ENCODE measurements around the gene RNASE1. TPM values are rescaled to one million over a fixed set of nuclear protein-coding genes. Genes with fewer than 3 reads are reported as not detected.

RNASE1 gene
- total and polyA plus RNA-seq, 2 donors (not counting 1 experiment from before 2014, with no cell fraction given), result 0.25 to 0.81 TPM

DNA sequence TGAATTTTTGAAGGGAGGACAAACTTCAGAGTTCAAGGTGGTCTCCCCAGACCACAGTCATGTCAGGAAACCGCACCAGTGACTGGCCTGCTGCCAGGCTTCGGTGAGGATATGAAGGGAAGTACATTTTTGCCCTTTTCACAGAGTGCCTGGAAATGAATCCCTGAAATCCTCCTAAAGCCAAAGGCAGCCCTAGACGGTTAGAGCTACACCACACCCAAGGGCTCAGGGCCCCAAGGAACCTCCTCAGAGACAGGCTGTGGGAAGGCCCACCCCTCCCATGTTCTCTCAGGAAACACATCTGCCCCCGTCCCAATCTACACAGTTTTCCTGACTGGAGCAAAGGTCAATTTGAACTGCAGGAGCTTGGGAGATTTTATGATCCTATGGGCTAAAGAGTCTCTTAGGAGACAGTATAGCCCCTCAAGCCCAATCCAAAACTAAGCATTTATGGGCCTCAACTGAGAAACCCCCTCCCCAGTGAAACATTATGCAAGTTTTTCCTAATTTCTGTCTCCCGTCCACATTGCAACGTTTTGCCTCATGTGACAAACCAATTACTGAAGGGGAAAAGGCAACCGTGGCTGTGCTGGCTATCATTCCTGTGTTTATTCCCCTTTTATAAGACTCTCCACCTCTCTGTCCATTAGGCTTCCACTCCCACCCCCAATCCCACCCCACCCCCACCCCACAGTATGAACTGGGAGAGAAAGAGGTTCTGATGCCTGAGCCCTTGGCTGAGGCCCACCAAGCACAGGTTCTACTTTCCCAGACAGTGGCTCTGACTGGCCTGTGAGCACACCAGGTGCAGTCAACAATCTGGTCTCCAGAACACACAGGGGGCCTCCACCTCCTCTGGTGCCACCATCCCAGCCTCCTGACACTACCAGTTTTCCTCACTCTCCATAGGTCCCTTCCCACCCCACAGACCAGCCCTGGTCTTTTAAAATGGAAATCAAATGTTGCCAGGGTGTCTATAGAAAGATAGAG lies 9.6 kb upstream of the RNASE1 start:
- H3K27ac Mint-ChIP-seq, result no peak overlapping the region
- Histone ChIP-seq H3K9me3 (ENCODE audit: control extremely low read depth in 1 of 3, control insufficient read depth in 2 of 3, insufficient read depth in 1 of 3, low read length in 2 of 3) (no peaks in the 10 kb centered on the region), H3K27me3 (replicated peaks in 1 of 4; ENCODE audit: control extremely low read depth in 1 of 4, control insufficient read depth in 3 of 4, insufficient read depth in 4 of 4, low read length in 3 of 4) (no peaks in the 10 kb centered on the region), H3K27ac (ENCODE audit: low read length in 2 of 2) (no peak overlapping the region), H3K79me2 (ENCODE audit: control insufficient read depth, insufficient read depth, low read length) (no peaks in the 10 kb centered on the region), H3K4me3 (ENCODE audit: control extremely low read depth in 1 of 5, extremely low read depth in 1 of 5, insufficient read depth in 1 of 5, low read depth in 2 of 5, low read length in 4 of 5) (no peak overlapping the region), H3K4me1 (ENCODE audit: control insufficient read depth in 2 of 2, insufficient read depth in 2 of 2, low read length in 2 of 2) (peaks cover 18 to 19% of the 10 kb centered on the region in 2 donors), H4K20me1 (ENCODE audit: control insufficient read depth, insufficient read depth, low read length, poor library complexity, severe bottlenecking) (no peaks in the 10 kb centered on the region), H2AFZ (ENCODE audit: insufficient read depth, low read depth, low read length, poor library complexity, severe bottlenecking) (no peak overlapping the region), H3K9ac (ENCODE audit: low read length) (no peak overlapping the region), H3K4me2 (replicated peaks; ENCODE audit: low read depth, low read length, poor library complexity, severe bottlenecking) (no peak overlapping the region), H3K36me3 (replicated peaks in 1 of 2; ENCODE audit: control extremely low read depth in 1 of 2, control insufficient read depth in 1 of 2, extremely low read depth in 1 of 2, insufficient read depth in 2 of 2, low read length in 1 of 2) (no peaks in the 10 kb centered on the region)
- H3K9me3 Mint-ChIP-seq (ENCODE audit: insufficient read depth), result no peaks in the 10 kb centered on the region
- intact Hi-C loops (cut with micrococcal nuclease), result no loop called here
- 48% methylated on average over 3 of the region's 7 CpGs for WGBS (ENCODE audit: insufficient coverage)
- H3K4me3 Mint-ChIP-seq, result no peak overlapping the region
- ChIA-PET CTCF (interaction anchor here (0.7 kb wide), 1 partner anchor 44 kb away, joined by 3 read pairs; no protein-coding TSS in a partner anchor), POLR2A (no interaction called here)
- DNase-seq, result no peak
- H3K27me3 Mint-ChIP-seq, result peaks cover 4% of the 10 kb centered on the region
- no peak for ATAC-seq (ENCODE audit: low read depth)
- H3K4me1 Mint-ChIP-seq, result peaks cover 19% of the 10 kb centered on the region
- TF ChIP-seq EZH2 (IDR thresholded peaks at IDR 0.05; ENCODE audit: borderline replicate concordance, insufficient read depth, low read depth, low read length, poor library complexity, severe bottlenecking) (no peak), CTCF (IDR thresholded peaks at IDR 0.05) (no peak)

- H3K27ac ChIP-seq (ENCODE audit: low read length in 2 of 2), result no peak overlapping the region
- H3K9ac ChIP-seq (ENCODE audit: low read length), result no peak overlapping the region
- no peak for TF ChIP-seq EZH2 (IDR thresholded peaks at IDR 0.05; ENCODE audit: borderline replicate concordance, insufficient read depth, low read depth, low read length, poor library complexity, severe bottlenecking)
- no peak for TF ChIP-seq CTCF (IDR thresholded peaks at IDR 0.05)
- peaks cover 3 to 5% of the 10 kb centered on the region in 2 donors for H3K4me1 ChIP-seq (ENCODE audit: control insufficient read depth in 2 of 2, insufficient read depth in 2 of 2, low read length in 2 of 2)
- no peak overlapping the region for H3K4me3 ChIP-seq (ENCODE audit: control extremely low read depth in 1 of 5, extremely low read depth in 1 of 5, insufficient read depth in 1 of 5, low read depth in 2 of 5, low read length in 4 of 5)
- H2AFZ ChIP-seq (ENCODE audit: insufficient read depth, low read depth, low read length, poor library complexity, severe bottlenecking), result no peak overlapping the region
- H3K27me3 Mint-ChIP-seq, result peaks cover 9% of the 10 kb centered on the region
- no peaks in the 10 kb centered on the region for H3K27me3 ChIP-seq (replicated peaks in 1 of 4; ENCODE audit: control extremely low read depth in 1 of 4, control insufficient read depth in 3 of 4, insufficient read depth in 4 of 4, low read length in 3 of 4)
- H4K20me1 ChIP-seq (ENCODE audit: control insufficient read depth, insufficient read depth, low read length, poor library complexity, severe bottlenecking), result no peaks in the 10 kb centered on the region
- ATAC-seq (ENCODE audit: low read depth) (no peak), DNase-seq (no peak)
- no peak overlapping the region for H3K27ac Mint-ChIP-seq
- 100% methylated on average over 1 of the region's 5 CpGs for WGBS (ENCODE audit: insufficient coverage)
- no peaks in the 10 kb centered on the region for H3K36me3 ChIP-seq (replicated peaks in 1 of 2; ENCODE audit: control extremely low read depth in 1 of 2, control insufficient read depth in 1 of 2, extremely low read depth in 1 of 2, insufficient read depth in 2 of 2, low read length in 1 of 2)
- intact Hi-C loops (cut with micrococcal nuclease), result no loop called here
- ChIA-PET CTCF (interaction anchor here (0.8 to 1.4 kb wide), 3 partner anchors 46 to 480 kb away, joined by 3 to 4 read pairs (median 3); no protein-coding TSS in a partner anchor), POLR2A (interaction anchor here (1.5 kb wide), 1 partner anchor 10 kb away, joined by 3 read pairs; no protein-coding TSS in a partner anchor)
- H3K9me3 Mint-ChIP-seq (ENCODE audit: insufficient read depth), result no peaks in the 10 kb centered on the region
- H3K4me1 Mint-ChIP-seq, result peaks cover 1% of the 10 kb centered on the region
- no peak overlapping the region for H3K4me2 ChIP-seq (replicated peaks; ENCODE audit: low read depth, low read length, poor library complexity, severe bottlenecking)
- no peaks in the 10 kb centered on the region for H3K9me3 ChIP-seq (ENCODE audit: control extremely low read depth in 1 of 3, control insufficient read depth in 2 of 3, insufficient read depth in 1 of 3, low read length in 2 of 3)
- H3K79me2 ChIP-seq (ENCODE audit: control insufficient read depth, insufficient read depth, low read length), result no peaks in the 10 kb centered on the region
- no peak overlapping the region for H3K4me3 Mint-ChIP-seq
Observed at GRCh38 chr14:20809917-20810316, 7.3 kb upstream of the RNASE1 start.

Data from B cell (primary cell).